SK-N-SH (cell line): ENCODE data around the gene C12orf75. TPM values are rescaled to one million over a fixed set of nuclear protein-coding genes. Genes with fewer than 3 reads are reported as not detected.

Experiments used
- CTCF ChIA-PET: fragments of 300-600, 350-600 bp; formaldehyde crosslinking; extraction: SDS; loops from one replicate; lab custom pipeline; 2021; lab: Yijun Ruan, JAX
- POLR2A ChIA-PET: fragments of 350-600 bp; sonication (Branson Sonifier 250); formaldehyde crosslinking; extraction: SDS; loops from one replicate; lab custom pipeline; 2020; ENCODE audit warnings: antibody characterized with exemption, inconsistent platforms; lab: Yijun Ruan, JAX
- DNase-seq: peaks from one replicate; pipeline ENCODE4 v3.0.0; 2012
- H2AFZ ChIP-seq: fragments of 200-600 bp; sonication (generic); 2 replicates; pipeline ENCODE4 v1.8.1; 2016; ENCODE audit warnings: antibody characterized with exemption, mild to moderate bottlenecking, low read depth
- H3F3A ChIP-seq: fragments of 200-600 bp; sonication (generic); replicated peaks from 2 replicates; pipeline ENCODE3; 2016; ENCODE audit warnings: antibody characterized with exemption, mild to moderate bottlenecking; ENCODE audit not compliant: insufficient read depth
- H3K27ac ChIP-seq, 2 experiments: fragments of 200-500 bp in 1 of 2; fragments of 200-600 bp in 1 of 2; sonication (Bioruptor generic) in 1 of 2; sonication (generic), shearing (Covaris generic) in 1 of 2; 2 replicates each; pipeline versions ENCODE4 v1.5.1 to v1.6.1; 2014 to 2016; ENCODE audit warnings: low read depth in 2 of 2, inconsistent platforms in 1 of 2, low read length in 1 of 2, mild to moderate bottlenecking in 1 of 2, mixed read lengths in 1 of 2
- H3K27me3 ChIP-seq: fragments of 200-600 bp; sonication (generic), shearing (Covaris generic); 2 replicates; pipeline ENCODE4 v1.6.1; 2016; ENCODE audit warnings: mixed run types; ENCODE audit not compliant: insufficient read depth
- H3K36me3 ChIP-seq, 2 experiments: fragments of 200-500 bp in 1 of 2; fragments of 200-600 bp in 1 of 2; sonication (Bioruptor generic) in 1 of 2; sonication (generic) in 1 of 2; replicated peaks in 1 of 2; 2 replicates each; pipeline versions ENCODE3 to v1.5.1; 2014 to 2016; ENCODE audit warnings: low read length in 1 of 2, mild to moderate bottlenecking in 1 of 2; ENCODE audit not compliant: insufficient read depth in 2 of 2, control insufficient read depth in 1 of 2
- H3K4me1 ChIP-seq, 2 experiments: fragments of 200-500 bp in 1 of 2; fragments of 200-600 bp in 1 of 2; sonication (Bioruptor generic) in 1 of 2; sonication (generic), shearing (Covaris generic) in 1 of 2; 2 replicates each; pipeline versions ENCODE4 v1.5.1 to v1.6.1; 2014 to 2016; ENCODE audit warnings: low read depth in 1 of 2, low read length in 1 of 2, mixed run types in 1 of 2; ENCODE audit not compliant: insufficient read depth in 2 of 2, control insufficient read depth in 1 of 2
- H3K4me2 ChIP-seq: fragments of 200-600 bp; sonication (generic), shearing (Covaris generic); 2 replicates; pipeline ENCODE4 v1.6.1; 2017; ENCODE audit warnings: mixed run types
- H3K4me3 ChIP-seq, 2 experiments: fragments of 200-500 bp in 1 of 2; fragments of 200-600 bp in 1 of 2; sonication (Bioruptor generic) in 1 of 2; sonication (generic), shearing (Covaris generic) in 1 of 2; 2 replicates each; pipeline versions ENCODE4 v1.5.1 to v1.8.1; 2014 to 2016; ENCODE audit warnings: low read depth in 2 of 2, inconsistent platforms in 1 of 2, low read length in 1 of 2, mild to moderate bottlenecking in 1 of 2, mixed read lengths in 1 of 2, moderate library complexity in 1 of 2
- H3K79me2 ChIP-seq: fragments of 200-600 bp; sonication (generic); 2 replicates; pipeline ENCODE4 v1.8.1; 2017; ENCODE audit warnings: mild to moderate bottlenecking; ENCODE audit not compliant: insufficient read depth
- H3K9ac ChIP-seq: fragments of 200-600 bp; sonication (generic); 2 replicates; pipeline ENCODE4 v1.6.1; 2017; ENCODE audit warnings: mixed run types
- H3K9me2 ChIP-seq: fragments of 200-600 bp; sonication (generic); 2 replicates; pipeline ENCODE4 v1.6.1; 2017; ENCODE audit warnings: mixed run types
- H3K9me3 ChIP-seq: fragments of 200-600 bp; sonication (generic); 2 replicates; pipeline ENCODE4 v1.6.1; 2017; ENCODE audit warnings: mixed run types, mild to moderate bottlenecking, moderate library complexity
- H4K20me1 ChIP-seq: fragments of 200-600 bp; sonication (generic); 2 replicates; pipeline ENCODE4 v1.6.1; 2017; ENCODE audit warnings: mild to moderate bottlenecking, mixed run types; ENCODE audit not compliant: insufficient read depth
- CTCF ChIP-seq: fragments of 200-600 bp; sonication (generic); IDR thresholded peaks from 2 replicates; pipeline ENCODE4 v1.6.1; 2017; ENCODE audit warnings: antibody characterized with exemption, mild to moderate bottlenecking, moderate library complexity
- RAD21 ChIP-seq: IDR thresholded peaks from 2 replicates; pipeline ENCODE4 v1.6.1; 2012; ENCODE audit warnings: mild to moderate bottlenecking, low read length
- SMC3 ChIP-seq: IDR thresholded peaks from 2 replicates; pipeline ENCODE4 v1.6.1; 2012; ENCODE audit warnings: low read depth, low read length, improper control_type of control experiment
- polyA plus RNA-seq, 3 experiments: library from polyadenylated mRNA; depleted of rRNA; stranded (reverse); fragments of >200 nt; gene quantifications; 2 replicates each; pipeline ENCODE4 v1.2.3, GENCODE V29; 2012
- TF ChIP-seq, protein P1 (sequence below): IDR thresholded peaks from 2 replicates; pipeline ENCODE4 v1.6.1; 2012; ENCODE audit warnings: mild to moderate bottlenecking, low read depth, low read length, moderate library complexity

Gene C12orf75
- polyA plus RNA-seq, 1 of the 3 experiments (the other 2 are of a cell fraction): 221 TPM

GRCh38 chr12:105420659-105421240 is 90.3 kb downstream of the C12orf75 start:
- ChIA-PET POLR2A (interaction anchor here (0.6 kb wide), 1 partner anchor 717 kb away, joined by 4 read pairs; no protein-coding TSS in a partner anchor), CTCF (interaction anchor here (0.6 to 2.4 kb wide), 48 partner anchors 9 to 1649 kb away, joined by 3 to 72 read pairs (median 4); partner anchors contain the start of gene NUAK1)
- DNase-seq: peak; percentile 65
- H3K4me2 ChIP-seq: no peak overlapping the region
- H2AFZ ChIP-seq: no peak overlapping the region
- H3K36me3 ChIP-seq: no peaks in the 10 kb centered on the region
- H3K4me3 ChIP-seq: no peak overlapping the region; a peak in 1 of 4 replicates
- peaks cover 0 to 7% of the 10 kb centered on the region in 2 experiments; a peak in 2 of 4 replicates for H3K4me1 ChIP-seq
- no peaks in the 10 kb centered on the region for H4K20me1 ChIP-seq
- H3K79me2 ChIP-seq: no peaks in the 10 kb centered on the region
- no peak overlapping the region for H3K27ac ChIP-seq
- no peak overlapping the region for H3K9ac ChIP-seq
- H3F3A ChIP-seq: peaks cover 16% of the 10 kb centered on the region
- H3K9me2 ChIP-seq: no peaks in the 10 kb centered on the region
- H3K9me3 ChIP-seq: no peaks in the 10 kb centered on the region
- TF ChIP-seq RAD21 (peak; percentile 99), CTCF (peak; percentile 97), SMC3 (peak; percentile 95)
- TF ChIP-seq, protein P1, sequence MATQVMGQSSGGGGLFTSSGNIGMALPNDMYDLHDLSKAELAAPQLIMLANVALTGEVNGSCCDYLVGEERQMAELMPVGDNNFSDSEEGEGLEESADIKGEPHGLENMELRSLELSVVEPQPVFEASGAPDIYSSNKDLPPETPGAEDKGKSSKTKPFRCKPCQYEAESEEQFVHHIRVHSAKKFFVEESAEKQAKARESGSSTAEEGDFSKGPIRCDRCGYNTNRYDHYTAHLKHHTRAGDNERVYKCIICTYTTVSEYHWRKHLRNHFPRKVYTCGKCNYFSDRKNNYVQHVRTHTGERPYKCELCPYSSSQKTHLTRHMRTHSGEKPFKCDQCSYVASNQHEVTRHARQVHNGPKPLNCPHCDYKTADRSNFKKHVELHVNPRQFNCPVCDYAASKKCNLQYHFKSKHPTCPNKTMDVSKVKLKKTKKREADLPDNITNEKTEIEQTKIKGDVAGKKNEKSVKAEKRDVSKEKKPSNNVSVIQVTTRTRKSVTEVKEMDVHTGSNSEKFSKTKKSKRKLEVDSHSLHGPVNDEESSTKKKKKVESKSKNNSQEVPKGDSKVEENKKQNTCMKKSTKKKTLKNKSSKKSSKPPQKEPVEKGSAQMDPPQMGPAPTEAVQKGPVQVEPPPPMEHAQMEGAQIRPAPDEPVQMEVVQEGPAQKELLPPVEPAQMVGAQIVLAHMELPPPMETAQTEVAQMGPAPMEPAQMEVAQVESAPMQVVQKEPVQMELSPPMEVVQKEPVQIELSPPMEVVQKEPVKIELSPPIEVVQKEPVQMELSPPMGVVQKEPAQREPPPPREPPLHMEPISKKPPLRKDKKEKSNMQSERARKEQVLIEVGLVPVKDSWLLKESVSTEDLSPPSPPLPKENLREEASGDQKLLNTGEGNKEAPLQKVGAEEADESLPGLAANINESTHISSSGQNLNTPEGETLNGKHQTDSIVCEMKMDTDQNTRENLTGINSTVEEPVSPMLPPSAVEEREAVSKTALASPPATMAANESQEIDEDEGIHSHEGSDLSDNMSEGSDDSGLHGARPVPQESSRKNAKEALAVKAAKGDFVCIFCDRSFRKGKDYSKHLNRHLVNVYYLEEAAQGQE: no peak
- H3K27me3 ChIP-seq: no peaks in the 10 kb centered on the region

Other genes starting within 250 kb of the C12orf75 start
- gene ALDH1L2, start 246.2 kb upstream of the C12orf75 start, polyA plus RNA-seq (2012; rRNA removed): 1.9 and 3.4 TPM in 2 replicates
- gene WASHC4, start 223.0 kb upstream of the C12orf75 start, polyA plus RNA-seq (2012; rRNA removed): 11.2 and 15.9 TPM in 2 replicates
- gene APPL2, start 94.5 kb upstream of the C12orf75 start, polyA plus RNA-seq (2012; rRNA removed): 59.2 and 65.9 TPM in 2 replicates